ENCODE data around the gene KRTAP9-2. TPM values are rescaled to one million over a fixed set of nuclear protein-coding genes. Genes with fewer than 3 reads are reported as not detected.
"Not testable (repeated sequence)": the region's sequence is repeated elsewhere in the genome, so short reads cannot be mapped to it uniquely, and the experiment has no call there.

The KRTAP9-2 gene
- total RNA-seq, 4 donors from 2014 or later, result not detected

DNA sequence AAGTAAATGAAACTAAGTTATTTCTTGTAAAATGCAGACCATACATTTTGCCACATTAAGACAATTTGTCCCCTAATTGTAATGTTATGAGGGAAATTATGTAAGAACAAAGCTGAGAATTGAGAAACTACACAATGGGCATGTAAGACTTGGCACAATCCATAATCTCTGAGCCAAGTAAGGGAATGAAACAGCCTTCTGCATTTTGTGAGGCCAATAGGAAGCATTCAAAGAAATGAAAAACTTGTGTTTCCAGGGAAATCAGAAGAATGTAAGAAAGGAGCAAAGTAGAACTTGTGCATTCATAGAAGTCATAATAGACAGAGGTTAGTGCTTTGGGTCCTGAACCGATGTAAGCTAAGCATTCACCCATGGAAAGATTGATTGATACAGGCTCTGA is 24.8 kb downstream of the KRTAP9-2 start:
- H3K9me3 ChIP-seq, result no peaks in the 10 kb centered on the region
- H3K36me3 ChIP-seq, result no peaks in the 10 kb centered on the region
- H3K27me3 ChIP-seq, result no peaks in the 10 kb centered on the region
- TF ChIP-seq CTCF (IDR thresholded peaks at IDR 0.05) (no peak), POLR2A (IDR thresholded peaks at IDR 0.05) (no peak)
- no peak for DNase-seq
- no peak overlapping the region for H3K27ac ChIP-seq
- intact Hi-C loops (cut with DNase I), result no loop called here
- no peaks in the 10 kb centered on the region for H3K4me1 ChIP-seq
- H3K4me3 ChIP-seq (replicated peaks in 1 of 3), result no peak overlapping the region
- 91 to 97% methylated on average over 1 of the region's 1 CpG for WGBS, 2 donors

- no peaks in the 10 kb centered on the region for H3K4me1 ChIP-seq
- TF ChIP-seq CTCF (IDR thresholded peaks at IDR 0.05) (no peak), POLR2A (IDR thresholded peaks at IDR 0.05) (no peak)
Observed at GRCh38 chr17:41254861-41255260, 28.4 kb downstream of the KRTAP9-2 start.

GRCh38 chr17:41255381-41256290 is 29.2 kb downstream of the KRTAP9-2 start, which contains the start of gene KRTAP9-9:
Gene KRTAP9-9 (plus strand): TSS chr17:41255384.
- H3K4me1 ChIP-seq; DNase-seq; H3K27ac ChIP-seq; H3K36me3 ChIP-seq; H3K9me3 ChIP-seq; H3K4me3 ChIP-seq (replicated peaks in 1 of 3); intact Hi-C loops (cut with DNase I); H3K27me3 ChIP-seq: not testable (repeated sequence)
- 79 to 80% methylated on average over 2 to 4 of the region's 5 CpGs for WGBS, 2 donors

More at GRCh38 chr17:41254861-41255260, 28.4 kb downstream of the KRTAP9-2 start:
- WGBS, 2 donors, result 0% methylated on average over 1 of the region's 1 CpG
- H3K4me3 ChIP-seq (replicated peaks in 1 of 3), result no peak overlapping the region
- no peaks in the 10 kb centered on the region for H3K36me3 ChIP-seq
- no peak overlapping the region for H3K27ac ChIP-seq
- intact Hi-C loops (cut with DNase I), result no loop called here
- no peak for DNase-seq
- H3K9me3 ChIP-seq, result no peaks in the 10 kb centered on the region
- no peaks in the 10 kb centered on the region for H3K27me3 ChIP-seq

GRCh38 chr17:41256291-41256685 is 29.8 kb downstream of the KRTAP9-2 start:
- no peak overlapping the region for H3K4me3 ChIP-seq (replicated peaks in 1 of 3)
- no peaks in the 10 kb centered on the region for H3K36me3 ChIP-seq
- H3K27ac ChIP-seq, result no peak overlapping the region
- no peaks in the 10 kb centered on the region for H3K27me3 ChIP-seq
- TF ChIP-seq POLR2A (IDR thresholded peaks at IDR 0.05) (no peak), CTCF (IDR thresholded peaks at IDR 0.05) (no peak)
- no peak for DNase-seq
- H3K9me3 ChIP-seq, result no peaks in the 10 kb centered on the region
- WGBS, 2 donors, result 91 to 95% methylated on average over 1 of the region's 1 CpG
- H3K4me1 ChIP-seq, result no peaks in the 10 kb centered on the region
- intact Hi-C loops (cut with DNase I), result no loop called here

- Histone ChIP-seq H3K27me3 (no peaks in the 10 kb centered on the region), H3K4me1 (no peaks in the 10 kb centered on the region), H3K4me3 (replicated peaks in 1 of 3) (no peak overlapping the region), H3K9me3 (no peaks in the 10 kb centered on the region), H3K36me3 (no peaks in the 10 kb centered on the region), H3K27ac (no peak overlapping the region)
- no peak for DNase-seq
- intact Hi-C loops (cut with DNase I), result no loop called here
- TF ChIP-seq CTCF (IDR thresholded peaks at IDR 0.05) (no peak), POLR2A (IDR thresholded peaks at IDR 0.05) (no peak)
Observed at GRCh38 chr17:41258406-41258805, 32.0 kb downstream of the KRTAP9-2 start.
